Activated CD4-positive, alpha-beta T cell treated with anti-CD3 and anti-CD28 coated beads for 4 hours (primary cell): ENCODE measurements around the gene JARID2.

Experiments used
- DNase-seq, 2 donors: peaks; one replicate each; pipeline ENCODE4 v3.0.0-alpha.2; 2020

The JARID2 gene

DNA sequence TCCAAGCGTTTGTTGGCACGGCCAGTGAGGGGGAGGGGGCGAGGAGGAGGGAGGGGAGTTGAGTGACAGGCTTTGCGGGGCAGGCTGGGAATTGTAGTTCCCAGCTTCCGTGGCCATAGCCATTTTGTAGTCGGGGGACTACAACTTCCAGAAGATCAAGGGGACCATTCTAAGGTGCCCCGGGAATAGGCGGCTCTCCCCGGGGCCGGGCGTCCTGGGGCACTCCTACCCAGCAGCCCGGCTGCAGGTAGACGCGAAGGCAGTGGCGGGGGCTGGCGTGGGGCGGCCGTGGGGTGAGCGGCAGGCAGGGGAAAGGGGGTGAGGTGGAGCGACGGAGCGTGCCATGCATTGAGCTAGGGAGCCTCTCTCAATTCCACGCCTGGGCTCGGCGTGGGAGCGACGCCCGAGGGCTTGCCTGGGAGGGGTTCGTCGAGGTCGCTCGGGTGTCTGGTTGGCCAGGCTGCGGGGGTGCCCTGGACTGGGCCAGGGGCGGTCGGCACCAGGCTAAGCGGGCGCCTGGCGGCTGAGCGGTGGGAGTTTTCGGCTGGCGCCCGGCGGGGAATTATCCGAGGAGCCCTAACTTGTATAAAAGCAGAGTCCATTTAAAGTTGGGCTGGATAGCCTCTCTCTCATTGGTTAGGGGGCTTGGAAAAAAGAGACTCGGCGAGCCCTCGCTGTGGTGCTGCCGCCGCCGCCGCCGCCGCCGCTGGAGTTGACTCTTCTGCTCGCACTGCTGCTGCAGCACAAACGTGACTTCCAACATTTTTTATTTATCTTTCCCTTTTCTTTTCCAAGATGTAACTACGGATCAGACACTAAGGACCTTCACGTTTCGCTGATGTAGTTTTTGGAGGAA is at the start of gene JARID2:
TSS of gene JARID2 (plus strand) at position 709 of the 856 bp plus-strand sequence. CDS start 471 bp downstream, outside the sequence.
- DNase-seq: peak; percentile 95 to 96

DNA sequence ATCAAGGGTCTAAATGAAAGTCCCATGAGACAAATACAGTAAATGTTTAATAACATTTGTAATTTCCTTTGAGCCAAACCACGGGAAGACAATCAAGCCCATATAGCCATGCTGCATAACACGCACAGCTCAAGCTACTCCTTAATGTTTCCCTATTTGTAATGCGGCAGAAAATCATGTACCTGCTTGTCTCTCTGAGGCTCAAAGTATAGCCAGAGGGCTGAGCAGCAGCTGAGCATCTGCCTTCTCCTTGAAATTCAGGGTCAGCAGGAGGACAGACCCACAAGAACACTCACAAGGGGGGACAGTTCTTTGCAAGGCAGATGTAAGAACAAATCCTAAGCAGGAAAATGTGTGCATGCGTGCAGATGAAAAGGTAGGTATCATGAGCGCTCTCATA is 45.8 kb upstream of the JARID2 start:
- no peak for DNase-seq

DNA sequence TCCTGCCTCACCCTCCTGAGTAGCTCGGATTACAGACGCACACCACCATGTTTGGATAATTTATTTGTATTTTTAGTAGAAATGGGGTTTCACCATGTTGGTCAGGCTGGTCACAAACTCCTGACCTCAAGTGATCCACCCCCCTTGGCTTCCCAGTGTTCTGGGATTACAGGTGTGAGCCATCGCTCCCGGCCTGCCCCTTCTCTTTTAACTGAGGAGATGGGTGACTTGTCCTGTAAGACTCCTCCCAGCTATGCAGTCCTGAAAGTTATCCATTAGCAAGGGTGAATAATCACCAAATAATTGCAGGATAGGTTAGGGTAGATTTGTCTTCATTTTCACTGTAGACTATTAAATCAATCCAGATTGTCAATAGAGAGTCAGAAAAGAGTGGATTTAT is 40.5 kb upstream of the JARID2 start:
- DNase-seq: no peak

DNA sequence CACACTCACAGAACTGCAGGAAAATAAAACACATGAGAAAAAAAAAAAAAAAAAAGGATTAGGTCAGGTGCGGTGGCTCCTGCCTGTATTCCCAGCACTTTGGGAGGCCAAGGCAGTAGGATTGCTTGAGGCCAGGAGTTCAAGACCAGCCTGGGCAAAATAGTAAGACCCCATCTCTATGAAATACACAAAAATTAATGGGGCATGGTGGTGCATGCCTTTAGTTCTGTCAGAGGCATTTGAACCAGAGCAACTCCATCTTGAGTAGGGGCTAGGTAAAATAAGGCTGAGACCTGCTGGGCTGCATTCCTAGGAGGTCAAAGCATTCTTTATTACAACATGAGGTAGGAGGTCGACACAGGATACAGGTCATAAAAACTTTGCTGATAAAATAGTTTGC is 39.0 kb upstream of the JARID2 start:
- DNase-seq: no peak

DNA sequence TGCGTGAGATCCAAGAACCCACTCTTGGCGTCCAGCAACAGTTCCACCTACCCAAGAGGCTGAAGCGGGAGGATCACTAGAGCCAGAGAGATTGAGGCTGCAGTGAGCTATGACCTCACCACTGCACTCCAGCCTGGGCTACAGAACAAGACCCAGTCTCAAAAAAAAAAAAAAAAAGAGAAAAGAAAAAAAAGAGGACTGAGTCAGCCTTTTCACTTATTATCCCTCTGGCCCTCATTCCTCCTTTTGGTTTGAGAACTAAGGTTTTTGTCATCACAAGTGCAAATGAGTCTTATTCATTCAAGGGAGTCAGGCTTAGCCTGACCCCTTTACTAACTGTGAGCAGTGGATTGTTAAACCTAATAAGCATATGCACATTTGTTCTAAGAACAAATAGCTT is 37.9 kb upstream of the JARID2 start:
- no peak for DNase-seq

DNA sequence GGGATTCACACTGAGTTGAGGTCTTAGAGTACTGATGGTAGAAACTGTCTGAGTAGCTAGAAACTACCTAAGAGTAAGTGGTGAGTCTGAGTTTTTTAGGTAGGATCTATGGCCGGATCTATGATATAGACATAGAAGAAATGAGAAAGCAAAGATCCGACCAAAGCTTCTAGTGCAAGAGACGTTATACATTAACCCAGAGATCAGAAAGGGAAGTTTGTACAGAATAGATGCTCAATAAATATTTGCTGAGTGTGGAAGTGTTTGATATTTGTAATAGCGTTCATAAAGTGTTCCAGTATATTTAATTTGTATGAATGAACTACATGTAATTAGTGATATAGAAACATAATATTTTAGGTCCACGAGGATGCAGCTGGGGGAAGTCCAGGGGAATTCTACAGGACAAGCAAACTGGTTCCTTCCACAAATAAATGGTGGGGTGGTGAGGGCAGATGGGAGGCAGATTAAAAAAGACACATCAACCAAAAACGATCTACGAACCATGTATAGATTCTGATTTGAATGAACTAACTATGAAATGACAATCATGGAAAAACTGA is 31.9 kb upstream of the JARID2 start:
- no peak for DNase-seq

DNA sequence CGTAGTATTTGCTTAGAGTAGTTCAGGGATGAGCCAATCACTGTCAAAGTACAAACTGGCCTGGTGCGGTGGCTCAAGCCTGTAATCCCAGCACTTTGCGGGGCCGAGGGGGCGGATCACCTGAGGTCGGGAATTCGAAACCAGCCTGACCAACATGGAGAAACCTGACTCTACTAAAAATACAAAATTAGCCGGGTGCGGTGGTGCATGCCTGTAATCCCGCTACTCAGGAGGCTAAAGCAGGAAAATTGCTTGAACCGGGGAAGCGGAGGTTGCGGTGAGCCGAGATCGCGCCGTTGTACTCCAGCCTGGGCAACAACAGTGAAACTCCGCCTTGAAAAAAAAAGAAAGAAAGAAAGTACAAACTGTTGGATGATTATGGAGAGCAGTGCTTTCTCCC is 27.5 kb upstream of the JARID2 start:
- DNase-seq: no peak

DNA sequence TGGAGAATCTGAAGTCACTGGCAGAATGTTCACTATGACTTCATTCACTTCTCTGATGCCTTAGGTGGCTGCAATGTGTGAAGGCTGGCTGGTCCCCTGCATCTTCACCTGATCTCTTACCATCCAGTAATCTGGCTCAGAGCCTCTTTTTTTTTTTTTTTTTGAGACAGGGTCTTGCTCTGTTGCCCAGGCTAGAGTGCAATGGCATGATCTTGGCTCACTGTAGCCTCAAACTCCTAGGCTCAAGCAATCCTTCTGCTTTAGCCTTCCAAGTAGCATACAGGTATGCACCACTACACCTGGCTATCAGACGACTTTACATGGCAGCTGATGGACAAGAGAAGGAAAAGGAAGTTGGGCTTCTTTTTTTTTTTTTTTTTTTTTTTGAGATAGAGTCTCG is 25.8 kb upstream of the JARID2 start:
- DNase-seq: no peak

DNA sequence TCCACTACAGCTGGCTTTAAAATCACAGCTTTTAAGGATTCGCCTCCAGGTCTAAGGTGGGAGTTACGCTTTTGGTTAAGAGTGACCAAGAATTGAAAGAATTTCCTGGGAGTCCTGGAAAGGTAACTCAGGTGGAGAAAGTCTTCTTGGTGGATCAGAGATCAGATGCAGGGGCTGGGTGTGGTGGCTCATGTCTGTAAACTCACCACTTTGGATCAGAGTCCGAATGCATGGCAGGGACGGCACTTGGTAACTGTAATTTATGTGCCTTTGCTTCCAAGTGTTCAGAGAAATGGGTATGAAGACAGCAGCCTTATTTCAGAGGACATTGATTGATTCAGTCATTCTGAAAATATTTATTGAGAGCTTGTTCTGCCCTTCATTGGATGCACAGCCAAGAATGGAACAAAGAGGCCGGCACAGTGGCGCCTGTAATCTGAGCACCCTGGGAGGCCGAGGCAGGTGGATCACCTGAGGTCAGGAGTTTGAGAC is 18.0 kb upstream of the JARID2 start:
- DNase-seq: no peak

DNA sequence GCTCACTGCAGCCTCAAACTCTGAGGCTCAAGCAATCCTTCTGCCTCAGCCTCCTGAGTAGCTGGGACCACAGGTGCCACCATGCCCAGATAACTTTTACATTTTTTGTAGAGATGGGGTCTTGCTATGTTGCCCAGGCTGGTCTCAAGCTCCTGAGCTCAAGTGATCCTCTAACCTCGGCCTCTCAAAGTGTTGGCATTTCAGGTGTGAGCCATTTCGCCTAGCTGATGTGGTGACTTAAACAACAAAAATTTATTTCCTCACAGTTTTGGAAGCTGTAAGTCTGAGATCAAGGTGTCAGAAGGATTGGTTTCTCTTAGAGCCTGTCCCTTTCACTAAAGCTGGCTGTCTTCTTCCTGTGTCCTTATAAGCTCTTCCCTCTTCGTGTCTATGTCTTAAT is 15.0 kb upstream of the JARID2 start:
- no peak for DNase-seq

DNA sequence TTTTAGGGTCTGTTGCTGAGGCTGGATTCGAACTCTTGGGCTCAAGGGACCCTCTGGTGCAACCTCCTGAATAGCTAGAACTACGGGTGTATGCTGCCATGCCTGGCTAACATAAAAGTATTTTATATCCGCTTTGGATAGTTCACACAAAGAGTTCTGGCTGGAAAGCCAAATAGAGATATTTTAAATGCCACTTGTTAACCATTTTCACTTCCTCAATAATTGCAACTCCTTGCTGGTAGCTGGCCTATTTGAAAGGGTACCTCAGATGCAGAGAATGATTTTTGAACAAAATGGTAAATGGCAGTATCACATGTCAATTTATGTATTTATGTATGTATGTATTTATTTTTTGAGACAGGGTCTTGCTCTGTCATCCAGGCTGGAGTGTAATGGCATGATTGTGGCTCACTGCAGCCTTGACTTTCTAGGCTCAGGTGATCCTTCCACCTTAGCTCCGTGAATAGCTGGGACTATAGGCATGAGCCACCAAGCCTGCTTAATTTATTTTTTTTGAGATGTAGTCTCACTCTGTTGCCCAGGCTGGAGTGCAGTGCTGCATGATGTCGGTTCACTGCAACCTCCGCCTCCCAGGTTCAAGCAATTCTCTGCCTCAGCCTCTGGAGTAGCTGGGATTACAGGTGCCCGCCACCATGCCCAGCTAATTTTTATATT is 12.9 kb upstream of the JARID2 start:
- DNase-seq: no peak

DNA sequence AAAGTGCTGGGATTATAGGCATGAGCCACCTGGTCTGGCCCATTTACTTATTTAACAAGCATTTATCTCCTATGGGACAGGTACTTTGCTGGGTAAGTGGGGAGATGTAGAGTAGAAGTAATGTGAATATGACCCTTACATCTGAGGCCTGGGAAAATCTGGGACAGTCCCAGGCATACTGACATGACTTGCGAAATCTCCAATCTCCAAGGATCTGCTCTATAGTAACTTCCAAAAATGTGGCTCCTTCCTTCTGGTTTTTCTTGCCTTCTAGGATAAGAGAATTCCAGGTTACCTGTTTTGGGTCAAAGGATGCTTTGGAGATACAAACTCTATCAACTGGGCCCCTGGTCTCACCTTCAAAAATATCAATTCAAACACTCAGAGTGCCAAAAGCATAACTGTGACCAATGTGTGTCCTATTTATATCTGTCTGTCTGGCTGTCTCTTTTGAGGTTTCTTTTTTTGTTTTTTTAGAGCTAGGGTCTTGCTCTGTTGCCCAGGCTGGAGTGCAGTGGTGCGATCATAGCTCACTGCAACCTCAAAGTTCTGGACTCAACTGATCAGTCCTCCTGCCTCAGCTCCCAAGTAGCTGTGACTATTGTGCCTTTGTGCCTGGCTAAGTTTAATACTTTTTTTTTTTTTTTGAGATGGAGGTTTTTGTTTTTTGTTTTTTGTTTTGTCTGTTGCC is 11.7 kb upstream of the JARID2 start:
- no peak for DNase-seq

DNA sequence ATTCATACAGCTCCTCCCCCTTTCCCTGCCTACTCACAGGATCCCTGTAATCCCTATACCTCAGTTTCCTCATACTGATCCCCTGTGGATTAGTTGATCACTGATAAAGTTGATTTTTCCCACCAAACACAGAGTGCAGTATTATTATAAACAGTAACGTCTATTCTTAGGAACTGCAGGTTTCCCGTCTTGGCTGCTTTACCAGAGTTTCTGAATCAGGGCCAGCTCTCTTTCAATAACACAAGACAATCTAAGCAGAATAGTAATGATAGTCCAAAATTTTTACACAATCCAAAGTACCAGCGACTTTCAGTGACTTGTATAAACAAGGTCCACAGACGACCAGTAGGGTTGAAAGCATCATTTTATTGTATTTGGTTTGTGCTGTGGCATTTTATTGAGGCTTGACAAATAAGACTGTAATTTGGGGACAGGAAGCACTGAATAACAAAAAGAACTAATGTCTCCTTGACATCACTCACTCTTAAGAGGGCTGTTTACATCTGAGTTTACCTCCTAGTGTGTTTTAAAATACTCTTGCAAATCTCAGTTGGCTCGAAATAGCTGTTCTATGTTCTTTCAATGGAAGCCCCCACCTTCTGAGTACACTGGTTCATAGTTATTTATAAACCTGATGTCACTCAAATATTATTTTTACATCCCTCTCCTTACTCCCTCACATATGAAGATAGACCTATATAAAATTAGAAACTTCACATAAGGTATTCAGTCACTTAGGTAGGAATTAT is 6.1 kb upstream of the JARID2 start:
- no peak for DNase-seq

DNA sequence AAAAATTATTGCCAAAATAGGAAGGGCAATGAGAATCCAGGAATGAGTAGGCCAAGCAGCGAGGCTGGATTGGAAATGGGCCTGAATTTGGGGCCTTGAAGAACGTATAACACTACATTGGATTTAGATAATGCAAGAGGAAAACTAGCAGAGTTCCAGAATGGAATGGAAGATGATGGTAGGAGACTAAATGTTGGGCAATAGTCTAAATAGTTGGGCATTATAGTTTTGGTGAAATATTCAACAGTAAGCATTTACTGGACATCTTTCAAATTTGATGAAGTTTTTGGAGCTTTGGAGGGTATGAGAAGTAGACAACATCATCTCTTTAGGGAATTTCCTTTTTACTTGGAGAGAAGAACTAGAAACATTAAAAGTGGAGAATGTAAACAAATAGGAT is 3.4 kb upstream of the JARID2 start:
- no peak for DNase-seq

DNA sequence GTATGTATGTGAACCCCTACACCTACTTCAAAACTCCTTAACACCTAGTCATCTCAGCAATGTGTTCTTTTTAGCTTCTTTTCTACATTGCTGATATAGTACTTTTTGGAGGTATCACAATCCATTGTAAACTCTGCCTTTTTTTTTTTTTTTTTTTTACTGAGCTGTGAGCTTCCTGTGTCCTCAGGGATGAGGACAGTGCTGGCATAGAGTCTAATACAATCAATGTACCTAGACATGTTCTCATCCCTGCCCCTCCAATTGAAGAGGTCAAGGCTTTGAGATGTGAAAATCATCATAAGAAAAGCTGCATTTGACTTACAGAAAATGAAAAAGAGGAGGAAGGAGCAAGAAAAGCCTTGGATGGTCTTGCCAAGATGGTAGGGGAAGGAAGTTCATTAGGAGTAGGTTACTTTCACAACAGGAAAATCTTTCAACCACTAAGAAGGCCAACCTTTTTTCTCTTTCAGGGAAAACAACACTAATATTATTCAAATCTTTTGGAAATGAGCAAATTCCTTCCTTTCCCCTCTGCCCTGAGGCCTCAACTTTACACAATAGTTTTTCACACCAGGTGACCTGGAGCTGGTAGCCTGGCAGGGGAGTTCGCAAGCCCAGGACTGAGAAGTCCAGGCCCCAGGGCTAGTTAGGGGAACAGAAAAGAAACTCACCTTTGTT is 2.8 kb upstream of the JARID2 start:
- DNase-seq: no peak

DNA sequence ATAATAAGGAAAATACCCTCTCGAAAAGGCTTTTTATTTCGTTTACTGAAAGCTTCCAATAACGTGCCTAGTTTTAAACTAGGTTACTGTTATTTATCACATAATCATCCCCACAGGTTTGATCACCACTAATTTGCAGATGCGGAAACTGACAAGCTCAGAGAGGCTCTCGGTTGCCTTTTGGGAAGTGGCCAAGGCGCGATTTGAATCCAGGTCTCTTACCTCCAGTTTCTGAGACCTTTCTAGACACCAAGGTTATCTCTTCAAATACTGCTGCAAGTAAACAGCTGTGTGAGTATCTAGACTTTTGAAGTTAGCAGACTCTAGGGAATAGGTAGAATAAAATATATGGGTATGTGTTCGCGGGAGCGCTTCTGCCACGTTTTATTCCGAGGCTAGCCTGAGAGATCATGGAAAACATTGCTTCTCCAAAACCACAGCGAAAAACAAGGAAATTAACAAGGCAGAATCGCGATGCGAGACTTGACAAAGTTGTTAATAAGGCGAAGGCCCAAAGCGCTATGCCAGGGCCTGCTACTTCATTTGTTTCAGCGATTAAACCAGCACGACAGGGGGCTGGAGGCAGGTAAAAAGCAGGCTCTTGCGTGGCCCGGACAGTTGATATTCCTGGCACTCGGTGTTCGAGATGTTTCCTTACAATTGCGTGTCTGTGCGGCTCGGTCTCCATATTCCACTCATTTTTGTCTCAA is 1.8 kb upstream of the JARID2 start:
- no peak for DNase-seq

DNA sequence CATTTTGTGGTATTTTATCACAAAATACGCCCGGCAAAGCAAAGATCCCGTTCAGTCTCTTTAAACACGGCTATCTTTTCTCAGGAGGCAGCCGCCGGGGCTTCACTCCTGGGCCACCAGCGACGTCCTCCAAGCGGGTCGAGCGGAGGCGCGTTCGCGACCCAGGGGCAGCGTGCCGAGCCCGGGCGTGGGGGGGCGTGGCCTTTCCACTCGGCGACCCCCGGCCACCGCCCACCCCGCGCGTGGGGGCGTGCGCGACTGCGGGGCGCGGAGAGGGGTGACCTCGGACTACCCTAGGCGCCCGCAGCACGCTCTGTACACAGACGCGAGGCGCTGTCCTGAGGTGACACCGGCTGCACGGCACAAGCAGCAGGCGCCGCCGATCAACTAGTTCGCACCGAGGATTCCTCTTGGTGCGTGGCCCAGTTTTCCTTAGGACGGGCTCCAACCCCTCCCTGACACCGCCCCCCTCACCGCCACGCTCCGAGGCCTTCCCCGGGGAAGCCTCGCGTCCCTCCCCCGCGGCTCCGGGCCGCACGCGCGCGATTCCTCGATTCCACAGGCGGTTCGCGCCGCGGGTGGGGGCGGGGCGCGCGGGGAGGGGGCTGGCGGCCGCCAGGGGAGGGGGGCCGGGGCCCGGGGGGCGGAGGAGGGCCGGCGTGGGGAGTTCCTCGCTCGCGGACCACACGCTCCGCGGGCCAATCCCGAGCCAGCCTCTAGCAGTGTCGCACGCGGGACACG is 1.1 kb upstream of the JARID2 start:
- peak; percentile 59 to 69 for DNase-seq

DNA sequence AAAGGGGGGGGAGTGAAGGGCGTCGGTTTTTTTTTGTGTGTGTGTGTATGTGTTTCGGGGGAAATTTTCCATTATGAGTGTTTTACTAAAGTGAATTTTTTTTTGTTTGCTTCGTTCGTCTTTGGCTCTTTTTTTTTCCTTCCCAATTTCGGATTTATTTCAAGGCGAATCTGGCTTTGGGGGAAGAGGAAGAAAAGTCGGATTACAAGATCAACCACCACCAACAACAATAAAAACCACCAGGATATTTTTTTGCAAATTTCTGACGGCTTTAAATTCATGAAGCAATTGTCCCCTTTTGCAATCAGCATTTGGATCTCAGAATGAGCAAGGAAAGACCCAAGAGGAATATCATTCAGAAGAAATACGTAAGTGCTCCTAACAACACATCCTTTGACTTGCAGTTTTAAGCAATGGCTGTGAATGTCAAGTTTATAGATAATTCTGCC is 372 bp downstream of the JARID2 start:
- DNase-seq: no peak

DNA sequence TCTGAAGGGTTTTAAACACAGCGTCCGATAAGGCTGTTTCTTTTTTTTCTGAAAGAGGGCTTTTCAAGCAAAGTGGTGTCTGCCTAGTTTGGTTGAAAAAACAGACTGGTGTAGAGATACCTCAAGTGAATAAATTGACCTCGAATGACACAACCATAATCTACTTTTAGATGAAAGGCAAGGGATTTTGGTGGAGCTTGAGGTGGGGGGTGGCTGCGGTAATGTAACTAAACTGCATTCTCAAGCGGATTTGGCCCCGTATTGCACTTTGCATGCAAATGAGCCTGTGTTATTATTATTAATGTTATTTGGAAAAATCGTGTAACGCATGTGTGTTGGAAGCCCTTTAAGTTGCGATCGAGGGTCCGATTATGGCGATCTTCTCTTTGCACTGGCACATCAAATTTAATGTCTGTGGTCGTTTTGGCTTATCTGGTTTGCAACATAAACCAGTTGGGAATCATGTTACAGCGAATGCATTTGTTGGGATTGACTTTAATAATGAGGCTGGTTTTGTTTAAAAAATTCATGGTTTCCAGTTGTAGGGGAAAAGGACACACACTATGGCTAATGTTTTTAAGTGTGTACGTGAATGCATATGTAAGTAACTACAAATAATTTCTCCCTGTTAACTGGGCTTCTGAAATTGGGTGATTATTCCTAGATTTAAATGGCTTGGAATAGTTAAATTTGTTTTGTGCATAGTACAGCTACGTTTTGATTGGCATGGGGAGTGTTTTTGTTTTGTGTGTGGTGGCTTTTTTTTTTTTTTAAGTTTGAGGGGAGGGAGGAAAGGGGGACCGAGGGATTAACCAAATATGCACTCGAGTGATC is 1.0 kb downstream of the JARID2 start:
- DNase-seq: peak; percentile 23 to 33
